Colonic mucosa (tissue), 4 donors: Measurements from ENCODE around the gene TRIOBP. TPM values are rescaled to one million over a fixed set of nuclear protein-coding genes. Genes with fewer than 3 reads are reported as not detected.

Experiments
- DNase-seq: peaks from one replicate; pipeline ENCODE4 v3.0.0-alpha.2; 2020
- H3K27ac ChIP-seq: fragments of 200-600 bp; one replicate; pipeline ENCODE4 v1.8.0; 2021
- H3K27me3 ChIP-seq: fragments of 200-600 bp; one replicate; pipeline ENCODE4 v1.8.0; 2021
- H3K36me3 ChIP-seq: fragments of 200-600 bp; one replicate; pipeline ENCODE4 v1.8.0; 2021
- H3K4me1 ChIP-seq: fragments of 200-600 bp; one replicate; pipeline ENCODE4 v1.8.0; 2021; ENCODE audit warnings: mild to moderate bottlenecking
- H3K4me3 ChIP-seq: fragments of 200-600 bp; one replicate; pipeline ENCODE4 v1.8.0; 2021
- H3K9ac ChIP-seq, 2 donors: one replicate each; pipeline ENCODE4 v1.7.0; 2013; ENCODE audit warnings: control low read depth in 2 of 2, low read depth in 2 of 2, low read length in 2 of 2
- H3K9me3 ChIP-seq: fragments of 200-600 bp; one replicate; pipeline ENCODE4 v1.8.0; 2021
- CTCF ChIP-seq: fragments of 200-600 bp; IDR thresholded peaks from one replicate; pipeline ENCODE4 v1.8.0; 2022; ENCODE audit warnings: antibody characterized with exemption, mild to moderate bottlenecking
- intact Hi-C: fragments of 100-400 bp; cut with DNase I; formaldehyde crosslinking; loops from one replicate; pipeline ENCODE4 v1.14.1; 2022
- total RNA-seq, 2 donors: library from RNA; stranded (reverse); fragmentation: NEBNext Ultra II Directional in 1 of 2; extraction: Animal tissue kit (Norgen Biotek cat#: 25700) in 1 of 2; gene quantifications; one replicate each; pipeline ENCODE4 v1.2.1, GENCODE V29; 2021
- donor health status: healthy.
- donor health status: DM: no; HTN: no; CAD: no.
- donor health status: DM: no; HTN: no; CAD: no.

TRIOBP gene
- total RNA-seq, 2 donors from 2014 or later, result 69.5 to 75.7 TPM

GRCh38 chr22:37757663-37758062 lies 60.8 kb downstream of the TRIOBP start:
- H3K9me3 ChIP-seq, result no peaks in the 10 kb centered on the region
- no peak overlapping the region for H3K4me3 ChIP-seq
- peaks cover 5% of the 10 kb centered on the region for H3K4me1 ChIP-seq
- no peak overlapping the region for H3K27ac ChIP-seq
- DNase-seq, result no peak
- no peak overlapping the region for H3K9ac ChIP-seq
- TF ChIP-seq CTCF, result no peak
- intact Hi-C loops, result no loop called here
- H3K27me3 ChIP-seq, result no peaks in the 10 kb centered on the region
- H3K36me3 ChIP-seq, result peaks cover 8% of the 10 kb centered on the region

GRCh38 chr22:37758694-37759093 lies 61.8 kb downstream of the TRIOBP start:
- Histone ChIP-seq H3K36me3 (peaks cover 8% of the 10 kb centered on the region), H3K9me3 (no peaks in the 10 kb centered on the region), H3K4me1 (no peaks in the 10 kb centered on the region), H3K9ac (no peak overlapping the region), H3K27ac (no peak overlapping the region), H3K4me3 (no peak overlapping the region), H3K27me3 (no peaks in the 10 kb centered on the region)
- no peak for TF ChIP-seq CTCF
- intact Hi-C loops, result no loop called here
- DNase-seq, result no peak

- Histone ChIP-seq H3K4me3 (no peak overlapping the region), H3K4me1 (no peaks in the 10 kb centered on the region), H3K36me3 (peaks cover 8% of the 10 kb centered on the region), H3K27me3 (no peaks in the 10 kb centered on the region), H3K9me3 (no peaks in the 10 kb centered on the region), H3K9ac (no peak overlapping the region), H3K27ac (no peak overlapping the region)
- no peak for DNase-seq
- intact Hi-C loops, result no loop called here
- TF ChIP-seq CTCF, result no peak
These were observed 62.4 kb downstream of the TRIOBP start for GRCh38 chr22:37759281-37759680.

GRCh38 chr22:37760152-37760551 lies 63.3 kb downstream of the TRIOBP start:
- no peak overlapping the region for H3K9ac ChIP-seq
- no peak for TF ChIP-seq CTCF
- intact Hi-C loops, result no loop called here
- H3K9me3 ChIP-seq, result no peaks in the 10 kb centered on the region
- no peak for DNase-seq
- no peak overlapping the region for H3K4me3 ChIP-seq
- H3K4me1 ChIP-seq, result no peaks in the 10 kb centered on the region
- peaks cover 8% of the 10 kb centered on the region for H3K36me3 ChIP-seq
- no peaks in the 10 kb centered on the region for H3K27me3 ChIP-seq
- H3K27ac ChIP-seq, result no peak overlapping the region

GRCh38 chr22:37762389-37762836 lies 65.6 kb downstream of the TRIOBP start:
- H3K27ac ChIP-seq, result no peak overlapping the region
- TF ChIP-seq CTCF, result no peak
- H3K27me3 ChIP-seq, result no peaks in the 10 kb centered on the region
- H3K9me3 ChIP-seq, result no peaks in the 10 kb centered on the region
- intact Hi-C loops, result no loop called here
- no peak overlapping the region for H3K9ac ChIP-seq
- H3K4me3 ChIP-seq, result no peak overlapping the region
- DNase-seq, result no peak
- no peaks in the 10 kb centered on the region for H3K4me1 ChIP-seq
- H3K36me3 ChIP-seq, result peaks cover 8% of the 10 kb centered on the region

- peaks cover 3% of the 10 kb centered on the region for H3K36me3 ChIP-seq
- no peaks in the 10 kb centered on the region for H3K4me1 ChIP-seq
- H3K9ac ChIP-seq, result no peak overlapping the region
- H3K27ac ChIP-seq, result no peak overlapping the region
- H3K4me3 ChIP-seq, result no peak overlapping the region
- H3K9me3 ChIP-seq, result no peaks in the 10 kb centered on the region
- TF ChIP-seq CTCF, result no peak
- no peak for DNase-seq
- no peaks in the 10 kb centered on the region for H3K27me3 ChIP-seq
- intact Hi-C loops, result no loop called here
These were observed 66.2 kb downstream of the TRIOBP start for GRCh38 chr22:37763012-37763411.
